ENCODE data around the gene AP1B1.

AP1B1 gene

DNA sequence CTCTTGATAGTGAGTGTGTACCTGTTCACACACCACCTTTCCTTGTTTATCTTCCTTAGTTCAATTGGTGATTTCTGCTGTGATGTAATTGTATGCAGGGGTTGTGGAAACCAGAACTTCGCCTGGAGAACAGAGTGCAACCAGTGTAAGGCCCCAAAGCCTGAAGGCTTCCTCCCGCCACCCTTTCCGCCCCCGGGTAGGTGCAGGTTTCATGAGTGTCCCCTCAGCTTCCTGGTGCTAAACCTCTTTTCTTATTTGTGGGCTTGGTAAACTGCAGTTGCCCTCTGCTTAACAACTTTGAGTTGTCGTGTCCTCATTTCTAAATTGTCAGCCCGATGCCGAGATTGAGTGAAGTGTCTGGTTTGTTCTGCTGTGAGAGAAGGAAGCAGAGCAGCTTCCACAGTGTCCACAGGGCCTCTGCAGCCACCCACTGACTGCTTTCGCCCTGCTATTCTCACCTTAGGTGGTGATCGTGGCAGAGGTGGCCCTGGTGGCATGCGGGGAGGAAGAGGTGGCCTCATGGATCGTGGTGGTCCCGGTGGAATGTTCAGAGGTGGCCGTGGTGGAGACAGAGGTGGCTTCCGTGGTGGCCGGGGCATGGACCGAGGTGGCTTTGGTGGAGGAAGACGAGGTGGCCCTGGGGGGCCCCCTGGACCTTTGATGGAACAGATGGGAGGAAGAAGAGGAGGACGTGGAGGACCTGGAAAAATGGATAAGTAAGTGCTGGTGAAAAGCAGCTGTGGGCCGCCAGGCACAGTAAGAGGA is 89.1 kb downstream of the AP1B1 start:
- DNase-seq (ENCODE audit: low read depth), result no peak

DNA sequence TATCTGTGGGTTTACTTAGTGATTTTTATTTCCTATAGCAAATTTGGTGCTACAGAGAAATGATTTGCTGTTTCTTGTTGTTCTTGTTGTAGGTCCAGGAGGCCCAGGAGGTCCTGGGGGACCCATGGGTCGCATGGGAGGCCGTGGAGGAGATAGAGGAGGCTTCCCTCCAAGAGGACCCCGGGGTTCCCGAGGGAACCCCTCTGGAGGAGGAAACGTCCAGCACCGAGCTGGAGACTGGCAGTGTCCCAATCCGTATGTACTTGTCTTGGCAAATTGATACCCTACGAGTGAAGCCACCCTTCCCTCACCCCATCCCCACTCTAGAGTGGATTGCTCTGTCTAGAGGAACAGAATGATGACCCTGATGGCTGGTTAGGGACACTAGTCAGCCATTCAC is 89.7 kb downstream of the AP1B1 start:
- no peak for DNase-seq (ENCODE audit: low read depth)

DNA sequence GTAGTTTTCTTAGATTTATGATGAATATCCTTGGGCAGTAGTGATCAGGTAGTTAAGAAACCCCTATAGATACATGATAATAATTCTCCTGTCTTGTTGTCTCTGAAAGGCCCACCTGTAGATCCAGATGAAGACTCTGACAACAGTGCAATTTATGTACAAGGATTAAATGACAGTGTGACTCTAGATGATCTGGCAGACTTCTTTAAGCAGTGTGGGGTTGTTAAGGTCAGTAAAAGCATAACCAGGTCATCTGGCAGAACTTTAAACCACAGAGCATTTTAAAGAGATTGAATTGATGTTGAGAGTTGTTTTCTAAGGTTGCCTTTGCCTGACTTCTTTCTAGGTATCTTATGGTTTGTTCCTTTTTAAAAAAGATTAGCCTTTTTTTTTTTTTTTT is 96.0 kb downstream of the AP1B1 start:
- no peak for DNase-seq (ENCODE audit: low read depth)

DNA sequence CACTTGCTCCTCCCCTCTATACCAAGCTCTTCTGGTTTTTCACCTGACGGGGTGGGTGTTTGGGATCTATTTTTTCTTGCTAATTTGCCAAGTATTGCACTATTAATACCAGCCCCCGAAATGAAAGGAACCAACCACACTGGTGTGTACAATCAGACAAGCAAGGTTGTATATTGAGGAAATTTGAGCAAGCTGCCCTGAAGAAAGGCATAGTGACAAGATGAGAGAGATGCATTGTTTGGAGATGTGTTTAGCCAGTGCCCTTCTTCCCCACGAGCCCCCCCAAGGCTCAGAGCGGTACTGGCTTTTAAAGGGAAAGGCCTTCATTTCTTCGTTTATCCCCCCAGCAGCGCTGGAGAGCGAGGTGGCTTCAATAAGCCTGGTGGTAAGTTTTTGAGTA is 97.2 kb downstream of the AP1B1 start:
- no peak for DNase-seq (ENCODE audit: low read depth)

DNA sequence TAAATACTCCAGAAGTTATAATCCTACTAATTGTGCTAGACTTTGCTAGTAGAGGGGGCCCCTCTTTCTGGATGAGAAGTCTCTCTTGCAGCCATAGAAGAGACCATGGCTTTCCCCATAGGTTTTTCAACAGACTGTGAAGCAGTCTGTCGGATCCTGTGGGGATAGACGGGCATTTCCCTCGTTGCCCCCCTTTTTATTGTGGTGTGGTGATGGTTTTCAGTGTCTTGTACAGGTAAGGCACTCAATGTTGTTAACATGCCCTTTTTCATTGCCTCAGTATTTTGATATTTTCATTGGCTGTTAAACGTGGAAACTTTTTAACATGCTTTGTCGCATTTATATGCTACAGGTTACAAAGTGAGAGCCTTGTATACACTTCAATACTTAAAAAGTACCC is 98.3 kb downstream of the AP1B1 start:
- no peak for DNase-seq (ENCODE audit: low read depth)

DNA sequence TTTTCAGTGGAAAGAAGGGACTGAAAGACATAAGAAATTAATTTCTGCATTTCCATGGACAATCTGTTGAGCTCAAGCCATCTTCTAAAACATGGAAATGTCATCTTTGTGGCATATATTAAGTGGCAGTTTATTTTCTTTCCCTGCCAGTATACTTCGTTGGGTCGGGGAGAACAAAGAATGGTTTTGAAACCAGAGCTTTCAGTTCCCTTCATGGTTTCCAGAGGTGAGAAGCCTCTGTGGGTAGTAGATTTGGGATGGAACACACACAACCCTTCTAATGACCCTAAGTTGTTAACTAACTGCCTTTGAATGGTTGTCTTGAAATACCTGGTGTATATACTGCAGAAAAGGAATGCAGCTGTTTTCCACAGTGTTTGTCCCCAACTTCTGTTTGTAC is 99.5 kb downstream of the AP1B1 start:
- no peak for DNase-seq (ENCODE audit: low read depth)

DNA sequence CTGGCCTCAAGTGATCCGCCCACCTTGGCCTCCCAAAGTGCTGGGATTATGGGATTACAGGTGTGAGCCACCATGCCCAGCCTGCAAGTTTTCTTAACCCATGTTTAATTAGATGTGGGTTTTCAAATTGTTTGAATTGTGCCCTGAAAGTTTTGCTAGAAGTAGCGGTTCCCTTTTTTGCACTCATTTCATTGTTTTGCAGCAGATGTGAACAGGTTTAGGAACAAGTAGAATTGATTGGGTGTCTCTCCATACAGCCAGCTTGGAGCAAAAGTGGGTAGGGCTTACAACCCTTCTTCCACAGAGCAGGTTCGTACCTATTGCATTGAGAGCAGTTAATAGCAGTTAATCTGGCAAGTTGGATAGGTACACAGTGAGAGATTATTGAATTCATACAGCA is 104.2 kb downstream of the AP1B1 start:
- no peak for DNase-seq (ENCODE audit: low read depth)

DNA sequence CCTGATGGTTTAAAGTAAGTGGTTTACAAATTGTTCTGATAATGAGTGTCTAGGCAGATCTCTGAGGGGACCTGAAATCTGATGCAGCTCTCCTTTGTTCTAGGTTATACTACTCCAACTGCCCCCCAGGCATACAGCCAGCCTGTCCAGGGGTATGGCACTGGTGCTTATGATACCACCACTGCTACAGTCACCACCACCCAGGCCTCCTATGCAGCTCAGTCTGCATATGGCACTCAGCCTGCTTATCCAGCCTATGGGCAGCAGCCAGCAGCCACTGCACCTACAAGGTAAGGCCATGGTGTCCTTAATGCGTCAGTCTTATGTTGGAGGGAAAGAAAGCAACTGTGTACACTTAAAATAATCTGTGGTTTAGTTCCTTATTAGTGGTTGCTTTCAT is 110.4 kb downstream of the AP1B1 start:
- no peak for DNase-seq (ENCODE audit: low read depth)
